NCI-H345 treated with DMSO at 0.1 percent for 48 hours (cell line): ENCODE measurements around the gene MKLN1.
"Not testable (repeated sequence)": the region's sequence is repeated elsewhere in the genome, so short reads cannot be mapped to it uniquely, and the experiment has no call there.

Source experiments
- DNase-seq: peaks from one replicate; lab custom pipeline; 2025; ENCODE audit not compliant: unreplicated experiment; lab: John Stamatoyannopoulos, UW

Gene MKLN1

GRCh38 chr7:131455546-131455945 is 127.9 kb downstream of the MKLN1 start:
- DNase-seq = no peak

GRCh38 chr7:131456338-131456737 is 128.7 kb downstream of the MKLN1 start:
- no peak for DNase-seq

DNA sequence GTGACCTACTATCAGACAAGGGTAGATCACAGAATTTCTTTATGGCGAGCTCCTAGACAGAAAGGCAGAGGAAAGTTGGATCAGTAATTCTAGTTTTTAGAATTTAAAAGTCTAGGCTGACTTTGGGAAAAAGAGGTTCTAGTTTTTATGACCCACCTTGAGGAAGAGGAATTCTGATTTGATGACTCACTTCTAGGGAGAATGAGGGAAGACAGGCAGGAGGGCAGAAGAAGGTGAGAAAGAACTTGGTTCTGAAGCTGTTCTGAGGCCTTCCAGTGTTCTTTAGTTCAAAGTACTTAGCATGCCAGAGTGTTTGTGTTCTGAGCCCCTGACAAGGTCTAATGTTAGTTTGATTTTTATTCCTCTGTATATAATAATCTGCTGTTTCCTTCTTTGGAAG is 131.6 kb downstream of the MKLN1 start:
- DNase-seq = no peak

- no peak for DNase-seq
Measured at GRCh38 chr7:131462059-131462458, 134.4 kb downstream of the MKLN1 start.

DNA sequence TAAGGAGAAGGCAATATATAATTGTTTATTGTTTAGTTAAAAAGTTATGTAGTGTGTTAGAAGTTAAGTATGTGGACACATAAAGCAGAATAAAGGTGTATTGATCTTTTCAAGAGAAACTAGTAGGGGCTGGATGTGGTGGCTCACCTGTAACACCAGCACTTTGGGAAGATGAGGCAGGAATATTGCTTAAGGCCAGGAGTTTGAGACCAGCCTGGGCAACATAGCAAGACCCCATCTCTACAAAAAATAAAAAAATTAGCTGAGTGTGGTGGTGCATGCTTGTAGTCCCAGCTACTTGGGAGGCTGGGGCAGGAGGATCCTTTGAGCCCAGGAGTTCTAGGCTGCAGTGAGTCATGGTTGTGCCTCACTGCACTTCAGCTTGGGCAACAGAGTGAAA is 135.0 kb downstream of the MKLN1 start:
- not testable (repeated sequence) for DNase-seq

- no peak for DNase-seq
Measured at GRCh38 chr7:131466735-131467365, 139.2 kb downstream of the MKLN1 start.

GRCh38 chr7:131467788-131468187 is 140.1 kb downstream of the MKLN1 start:
- no peak for DNase-seq

DNA sequence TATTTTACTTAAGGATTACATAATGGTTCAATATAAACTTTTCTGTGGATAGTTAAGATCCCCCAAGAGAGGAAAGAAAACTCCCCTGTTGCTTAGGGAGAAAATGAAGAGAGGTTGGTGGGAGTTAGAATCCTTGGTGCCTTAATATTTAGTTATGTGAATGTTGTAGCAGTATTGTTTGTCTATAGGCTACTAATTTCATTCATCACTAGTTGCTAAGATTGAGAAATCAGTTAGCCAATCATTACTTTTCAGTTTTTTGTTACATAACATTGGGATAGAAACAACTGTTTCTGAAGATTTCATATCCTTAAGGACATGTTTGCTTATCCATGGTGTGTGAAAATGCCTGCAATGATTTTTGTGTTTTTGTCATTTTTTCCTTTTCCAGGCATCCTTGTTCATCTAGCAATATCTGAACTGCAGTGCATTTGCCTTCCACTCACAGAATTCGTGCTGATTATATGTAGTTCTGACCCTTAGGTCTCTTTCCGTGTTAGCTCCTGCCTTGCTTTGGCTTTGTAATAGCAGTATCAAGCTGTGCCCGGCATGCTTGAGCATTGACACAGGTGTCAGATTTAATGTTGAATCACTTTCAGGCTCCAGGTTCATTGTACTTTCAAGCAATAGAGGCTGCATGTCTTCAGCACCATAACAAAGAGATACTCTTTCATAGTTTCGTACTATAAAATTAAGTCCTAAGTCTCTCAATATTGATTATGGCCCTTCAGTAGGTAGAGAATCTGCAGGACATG is 143.8 kb downstream of the MKLN1 start:
- DNase-seq = peak; percentile 80

DNA sequence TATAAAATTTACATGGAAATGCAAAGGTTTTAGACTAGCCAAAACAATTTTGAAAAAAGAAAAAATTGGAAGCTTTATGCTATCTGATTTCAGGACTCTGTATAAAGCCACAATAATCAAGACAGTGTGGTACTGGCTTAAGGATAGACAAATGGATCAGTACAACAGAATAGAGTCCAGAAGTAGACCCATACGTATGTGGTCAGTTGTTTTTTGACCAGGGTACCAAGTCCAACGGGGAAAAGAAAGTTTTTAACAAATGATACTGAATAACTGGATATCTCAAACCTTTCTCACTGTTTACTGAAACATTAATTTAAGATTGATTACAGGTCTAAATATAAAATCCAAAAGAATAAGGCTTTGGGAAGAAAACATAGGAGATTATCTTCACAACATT is 149.1 kb downstream of the MKLN1 start:
- DNase-seq = no peak

DNA sequence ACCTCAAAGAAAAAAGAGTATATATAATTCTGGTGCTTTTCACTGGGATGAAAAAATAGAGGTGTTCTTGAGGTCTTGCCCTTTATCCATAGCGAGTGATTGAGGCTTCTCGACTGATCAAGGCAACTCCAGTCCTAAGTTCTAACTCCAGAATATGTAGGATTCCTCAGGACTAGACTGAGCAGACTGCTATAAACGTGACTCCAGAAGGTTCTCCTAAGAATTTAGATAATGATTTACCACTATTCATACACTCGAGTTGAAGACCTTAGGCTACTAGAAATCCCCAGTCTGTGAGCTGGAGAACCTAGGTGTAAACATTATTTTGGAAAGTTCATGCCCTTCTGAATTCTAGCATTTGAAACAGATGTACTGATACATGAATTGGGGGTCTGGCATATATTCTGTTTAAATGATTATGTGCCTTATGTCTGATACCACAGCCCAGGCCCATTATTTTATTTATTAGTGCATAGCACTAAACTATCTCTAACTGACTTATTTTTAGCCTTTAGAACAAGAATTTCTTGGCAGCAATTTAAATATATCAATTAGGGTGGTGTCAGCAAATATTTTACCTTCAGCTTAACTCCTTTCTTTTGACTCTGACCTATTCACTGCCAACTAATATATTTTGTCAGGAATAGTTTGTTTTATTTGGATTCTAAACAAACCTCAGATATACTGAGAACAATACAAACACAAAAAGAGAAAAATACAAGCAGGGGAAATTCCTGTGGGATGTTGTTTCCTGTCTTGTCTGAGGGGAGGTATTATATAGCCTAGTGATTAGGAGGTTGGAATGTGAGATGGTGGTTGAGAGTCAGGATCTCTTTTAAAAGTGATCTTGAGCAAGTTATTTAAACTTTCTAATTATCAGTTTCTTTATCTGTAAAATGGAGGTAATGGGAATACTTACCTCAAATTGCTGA is 153.0 kb downstream of the MKLN1 start:
- no peak for DNase-seq

DNA sequence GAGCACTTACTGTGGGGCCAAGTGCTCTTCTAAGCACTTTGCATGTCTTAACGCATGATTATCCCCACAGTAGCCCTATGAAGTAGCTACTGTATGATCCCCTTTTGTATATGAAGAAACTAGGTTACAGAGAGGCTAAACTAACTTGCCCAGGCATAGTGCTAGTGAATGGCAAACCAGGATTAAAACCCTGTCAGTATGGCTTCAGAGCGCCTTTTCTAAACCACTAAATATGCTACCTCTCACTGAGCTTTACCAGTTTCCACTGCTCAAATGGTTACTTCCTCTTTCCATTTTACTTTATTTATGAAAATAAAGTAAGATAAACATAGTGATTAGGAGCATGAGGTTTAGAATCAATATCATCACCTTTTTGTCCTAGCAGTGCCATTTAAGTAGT is 155.1 kb downstream of the MKLN1 start:
- no peak for DNase-seq

DNA sequence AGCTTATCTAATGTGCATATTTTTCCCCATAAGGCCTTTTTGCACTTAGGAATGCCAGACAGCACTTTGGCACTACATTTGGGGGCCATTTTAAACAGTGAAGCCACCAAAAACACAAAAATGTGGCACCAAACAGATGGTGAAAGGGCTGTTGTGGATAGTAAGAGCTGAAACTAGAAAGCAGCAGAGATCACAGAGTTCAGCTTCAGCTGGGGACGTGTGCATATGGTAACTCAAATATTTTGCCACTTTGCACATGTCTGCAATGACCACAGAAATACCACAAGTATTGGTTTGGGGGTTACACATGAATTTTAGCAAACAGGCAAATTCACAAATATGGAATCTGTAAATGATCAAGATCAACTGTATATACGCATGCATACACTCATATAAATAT is 155.9 kb downstream of the MKLN1 start:
- DNase-seq = no peak

DNA sequence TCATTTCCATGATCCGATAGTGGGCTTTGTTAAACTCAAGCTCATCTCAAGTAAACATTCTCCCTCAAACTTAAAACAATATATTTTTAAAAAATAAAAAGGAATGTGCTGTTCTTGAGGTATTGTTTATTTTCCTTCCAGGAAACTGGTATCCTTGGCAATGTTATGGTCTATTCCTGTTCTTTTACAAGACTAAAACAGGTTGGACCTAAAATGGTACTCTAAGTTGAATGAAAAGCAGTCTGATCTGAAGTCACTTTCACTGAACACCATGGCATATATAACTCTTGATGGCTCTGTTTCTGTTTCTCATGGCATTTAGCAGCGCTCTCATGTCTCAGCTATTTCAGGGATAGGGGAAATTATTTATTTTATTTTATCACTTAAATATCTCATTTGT is 158.7 kb downstream of the MKLN1 start:
- no peak for DNase-seq

- no peak for DNase-seq
Measured at GRCh38 chr7:131487217-131487616, 159.5 kb downstream of the MKLN1 start.

GRCh38 chr7:131488361-131488760 is 160.7 kb downstream of the MKLN1 start:
- no peak for DNase-seq

- DNase-seq = no peak
Measured at GRCh38 chr7:131489196-131489595, 161.5 kb downstream of the MKLN1 start.

DNA sequence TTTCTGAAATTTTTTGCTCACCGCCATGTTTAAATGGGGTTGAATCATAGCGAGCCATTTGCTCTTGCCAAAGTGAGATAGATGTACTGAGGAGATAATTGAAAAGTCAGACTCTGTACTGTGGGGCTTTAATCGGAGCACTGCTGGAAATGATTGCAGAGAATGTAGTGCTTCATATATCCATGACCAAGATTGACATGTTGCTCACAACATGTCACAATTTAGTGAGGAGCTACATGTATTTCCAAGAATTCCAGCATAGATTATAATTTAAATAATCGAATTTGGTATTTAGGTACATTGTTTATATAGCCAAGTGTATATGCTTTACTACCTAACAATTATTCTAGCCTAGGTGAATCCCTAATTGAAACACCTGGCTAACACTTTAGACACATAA is 162.2 kb downstream of the MKLN1 start:
- no peak for DNase-seq

GRCh38 chr7:131493081-131493480 is 165.4 kb downstream of the MKLN1 start:
- no peak for DNase-seq

- no peak for DNase-seq
Measured at GRCh38 chr7:131493581-131493980, 165.9 kb downstream of the MKLN1 start.

GRCh38 chr7:131494182-131494581 is 166.5 kb downstream of the MKLN1 start:
- no peak for DNase-seq

- no peak for DNase-seq
Measured at GRCh38 chr7:131495669-131496498, 168.2 kb downstream of the MKLN1 start.
